Measurements from ENCODE around the gene SMPD1.

The SMPD1 gene

DNA sequence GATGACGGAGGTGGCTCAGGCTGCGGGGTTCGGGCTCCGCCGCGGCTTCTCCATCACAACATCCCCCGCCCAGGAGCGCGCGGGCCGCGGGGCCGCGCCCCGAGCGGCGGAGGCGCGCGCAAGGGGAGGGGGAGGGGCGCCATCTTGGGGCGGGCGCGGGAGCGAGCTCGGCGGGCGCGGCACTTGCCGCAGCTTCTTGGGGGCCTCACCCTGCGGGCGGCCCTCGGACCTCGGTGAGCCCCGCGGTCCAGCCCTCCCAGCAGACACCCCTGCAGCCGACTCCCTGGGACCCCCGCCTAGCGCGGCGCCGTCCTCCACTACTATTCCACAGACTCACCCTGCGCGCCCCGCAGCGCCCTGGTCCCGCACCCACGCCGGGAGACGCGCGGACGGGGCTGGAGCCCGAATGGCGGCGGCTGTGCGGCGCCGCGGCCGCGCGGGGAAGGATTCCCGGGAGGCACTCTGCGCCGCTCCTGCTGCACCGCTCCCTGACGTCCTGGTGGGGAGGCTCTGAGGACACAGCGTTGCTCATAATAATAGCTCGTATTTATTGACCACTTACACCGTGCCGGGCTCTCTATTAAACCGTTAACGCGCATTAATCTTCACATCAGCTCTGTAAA is 28.8 kb downstream of the SMPD1 start, which contains the start of gene APBB1:
APBB1 (minus strand) TSS at position 86 of the 623 bp plus-strand sequence. CDS start 7,747 bp downstream, outside the sequence.
- peak within 1 kb of the TSS; percentile 83 to 85 for H3K4me3 ChIP-seq (ENCODE audit: low read depth in 1 of 2, low read length in 2 of 2)
- no peaks in the 10 kb centered on the region for H3K36me3 ChIP-seq (ENCODE audit: control insufficient read depth in 1 of 2, insufficient read depth in 2 of 2, low read length in 2 of 2)
- H3K27me3 ChIP-seq (ENCODE audit: low read depth, low read length) = no peaks in the 10 kb centered on the region
- peaks cover 10 to 25% of the 10 kb centered on the region in 2 donors for H3K4me1 ChIP-seq (ENCODE audit: control insufficient read depth in 1 of 2, insufficient read depth in 2 of 2, low read length in 2 of 2)
- no peaks in the 10 kb centered on the region for H3K9me3 ChIP-seq (ENCODE audit: control insufficient read depth in 1 of 2, low read length in 2 of 2)
- H3K27ac ChIP-seq (ENCODE audit: low read length) = peak within 1 kb of the TSS; percentile 75

DNA sequence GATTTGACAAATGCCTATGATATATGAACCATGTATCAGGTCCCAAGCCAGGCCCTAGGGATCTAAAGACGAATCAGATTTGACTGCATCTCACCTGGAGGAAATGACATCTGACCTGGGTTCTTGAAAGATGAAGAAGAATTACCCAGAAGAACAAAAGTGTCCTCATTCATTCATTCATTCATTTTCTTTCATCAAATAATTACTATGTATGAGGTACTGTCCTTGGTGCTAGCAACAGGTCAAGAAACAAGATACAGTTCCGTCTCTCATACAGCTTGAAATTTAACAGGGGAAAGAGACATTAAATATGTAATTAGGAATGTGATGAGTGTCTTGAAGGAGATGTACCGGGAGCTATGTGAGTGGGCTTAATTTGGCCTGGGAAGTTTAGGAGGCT is 30.4 kb downstream of the SMPD1 start:
- no peaks in the 10 kb centered on the region for H3K9me3 ChIP-seq (ENCODE audit: control insufficient read depth in 1 of 2, low read length in 2 of 2)
- H3K36me3 ChIP-seq (ENCODE audit: control insufficient read depth in 1 of 2, insufficient read depth in 2 of 2, low read length in 2 of 2) = no peaks in the 10 kb centered on the region
- H3K4me3 ChIP-seq (ENCODE audit: low read depth in 1 of 2, low read length in 2 of 2) = no peak overlapping the region
- H3K4me1 ChIP-seq (ENCODE audit: control insufficient read depth in 1 of 2, insufficient read depth in 2 of 2, low read length in 2 of 2) = peaks cover 10 to 23% of the 10 kb centered on the region in 2 donors
- H3K27me3 ChIP-seq (ENCODE audit: low read depth, low read length) = no peaks in the 10 kb centered on the region
- no peak overlapping the region for H3K27ac ChIP-seq (ENCODE audit: low read length)

DNA sequence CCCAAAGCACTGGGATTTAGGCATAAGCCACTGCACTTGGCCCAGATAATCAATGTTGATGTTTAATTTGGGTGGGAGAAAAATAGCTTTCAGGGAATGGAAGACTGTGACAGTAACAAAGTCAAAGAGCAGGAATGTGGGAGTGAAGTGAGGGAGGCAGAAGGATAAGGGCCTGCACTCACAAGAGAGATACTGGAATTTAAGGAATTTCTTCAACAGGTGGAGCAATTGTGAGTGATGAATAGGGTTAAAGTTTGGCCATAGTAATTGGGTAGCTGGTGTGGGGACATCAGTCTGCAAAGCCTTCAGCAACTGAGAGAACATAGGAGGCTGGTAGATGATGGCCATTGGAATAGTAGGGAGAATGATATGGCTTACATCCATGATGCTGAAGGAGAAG is 37.2 kb downstream of the SMPD1 start:
- H3K4me1 ChIP-seq (ENCODE audit: control insufficient read depth in 1 of 2, insufficient read depth in 2 of 2, low read length in 2 of 2) = no peaks in the 10 kb centered on the region
- H3K4me3 ChIP-seq (ENCODE audit: low read depth in 1 of 2, low read length in 2 of 2) = no peak overlapping the region
- H3K27me3 ChIP-seq (ENCODE audit: low read depth, low read length) = no peaks in the 10 kb centered on the region
- no peaks in the 10 kb centered on the region for H3K9me3 ChIP-seq (ENCODE audit: control insufficient read depth in 1 of 2, low read length in 2 of 2)
- no peaks in the 10 kb centered on the region for H3K36me3 ChIP-seq (ENCODE audit: control insufficient read depth in 1 of 2, insufficient read depth in 2 of 2, low read length in 2 of 2)
- H3K27ac ChIP-seq (ENCODE audit: low read length) = no peak overlapping the region

DNA sequence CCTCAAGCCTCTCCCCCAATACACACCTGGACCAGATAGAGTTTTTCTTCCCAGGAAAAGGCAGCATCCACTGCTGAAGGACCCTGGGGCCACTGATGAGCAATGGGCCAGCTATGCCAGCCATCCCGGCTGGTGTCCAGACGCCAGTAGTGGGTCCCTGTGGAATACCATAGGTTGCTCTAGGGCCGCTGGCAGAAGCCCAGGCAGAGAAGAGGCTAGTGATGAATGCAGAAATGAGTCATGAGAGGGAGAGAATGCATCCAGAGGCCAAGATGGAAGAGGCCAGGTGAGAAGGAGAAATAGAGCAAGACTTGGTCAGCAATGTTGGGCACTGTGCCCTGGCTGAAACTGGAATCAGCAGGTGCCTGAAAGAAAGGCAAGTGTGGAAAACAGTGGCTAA is 41.6 kb downstream of the SMPD1 start:
- Histone ChIP-seq H3K36me3 (ENCODE audit: control insufficient read depth in 1 of 2, insufficient read depth in 2 of 2, low read length in 2 of 2) (no peaks in the 10 kb centered on the region), H3K4me3 (ENCODE audit: low read depth in 1 of 2, low read length in 2 of 2) (no peak overlapping the region), H3K27me3 (ENCODE audit: low read depth, low read length) (no peaks in the 10 kb centered on the region), H3K4me1 (ENCODE audit: control insufficient read depth in 1 of 2, insufficient read depth in 2 of 2, low read length in 2 of 2) (no peaks in the 10 kb centered on the region), H3K9me3 (ENCODE audit: control insufficient read depth in 1 of 2, low read length in 2 of 2) (no peaks in the 10 kb centered on the region), H3K27ac (ENCODE audit: low read length) (no peak overlapping the region)

DNA sequence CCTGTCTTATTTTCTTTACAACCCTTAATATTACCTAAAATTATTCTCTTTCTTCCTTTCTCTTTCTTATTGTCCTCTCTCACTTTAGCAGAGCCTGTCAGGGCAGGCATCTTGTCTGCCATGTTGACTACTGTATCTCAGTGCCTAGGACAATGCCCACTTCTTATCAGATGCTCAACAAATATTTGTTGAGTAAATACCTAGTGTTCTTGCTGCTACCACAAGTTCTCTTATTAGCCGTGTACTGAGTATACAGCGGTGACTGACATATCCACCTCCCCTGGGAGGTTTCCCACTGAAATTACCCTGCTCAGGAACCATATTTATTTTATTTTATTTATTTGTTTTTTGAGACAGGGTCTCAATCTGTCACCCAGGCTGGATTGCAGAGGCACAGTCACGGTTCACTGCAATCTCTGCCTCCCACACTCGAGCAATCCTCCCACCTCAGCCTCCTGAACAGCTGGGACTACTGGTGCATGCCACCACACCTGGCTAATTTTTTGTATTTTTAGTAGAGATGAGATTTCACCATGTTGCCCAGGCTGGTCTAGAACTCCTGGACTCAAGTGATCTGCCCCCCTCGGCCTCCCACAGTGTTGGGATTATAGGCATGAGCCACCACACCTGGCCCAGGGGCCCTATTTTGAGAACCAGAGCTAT is 43.9 kb downstream of the SMPD1 start:
- Histone ChIP-seq H3K27me3 (ENCODE audit: low read depth, low read length) (no peaks in the 10 kb centered on the region), H3K36me3 (ENCODE audit: control insufficient read depth in 1 of 2, insufficient read depth in 2 of 2, low read length in 2 of 2) (no peaks in the 10 kb centered on the region), H3K4me3 (ENCODE audit: low read depth in 1 of 2, low read length in 2 of 2) (no peak overlapping the region), H3K4me1 (ENCODE audit: control insufficient read depth in 1 of 2, insufficient read depth in 2 of 2, low read length in 2 of 2) (no peaks in the 10 kb centered on the region), H3K27ac (ENCODE audit: low read length) (no peak overlapping the region), H3K9me3 (ENCODE audit: control insufficient read depth in 1 of 2, low read length in 2 of 2) (no peaks in the 10 kb centered on the region)

DNA sequence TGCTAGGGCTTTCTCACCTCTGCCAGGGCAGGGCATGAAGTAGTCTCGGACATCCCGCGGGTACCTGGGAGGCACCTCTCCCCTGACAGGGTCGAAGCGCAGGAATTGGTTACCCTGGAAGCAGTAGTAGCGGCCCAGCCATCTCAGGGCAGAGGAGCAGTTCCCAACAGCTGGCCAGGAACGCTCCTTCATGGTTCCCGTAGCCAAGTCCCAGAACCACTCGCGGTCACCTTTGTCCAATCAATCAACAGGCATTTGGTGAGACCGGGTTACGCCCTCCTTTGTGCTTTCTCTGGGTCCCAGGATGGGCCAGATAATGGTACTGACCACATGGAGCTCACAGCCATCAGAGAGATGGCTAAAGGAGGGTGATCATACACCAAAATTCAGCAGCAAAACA is 47.1 kb downstream of the SMPD1 start:
- no peaks in the 10 kb centered on the region for H3K4me1 ChIP-seq (ENCODE audit: control insufficient read depth in 1 of 2, insufficient read depth in 2 of 2, low read length in 2 of 2)
- H3K27ac ChIP-seq (ENCODE audit: low read length) = no peak overlapping the region
- no peaks in the 10 kb centered on the region for H3K36me3 ChIP-seq (ENCODE audit: control insufficient read depth in 1 of 2, insufficient read depth in 2 of 2, low read length in 2 of 2)
- no peak overlapping the region for H3K4me3 ChIP-seq (ENCODE audit: low read depth in 1 of 2, low read length in 2 of 2)
- no peaks in the 10 kb centered on the region for H3K27me3 ChIP-seq (ENCODE audit: low read depth, low read length)
- H3K9me3 ChIP-seq (ENCODE audit: control insufficient read depth in 1 of 2, low read length in 2 of 2) = no peaks in the 10 kb centered on the region

DNA sequence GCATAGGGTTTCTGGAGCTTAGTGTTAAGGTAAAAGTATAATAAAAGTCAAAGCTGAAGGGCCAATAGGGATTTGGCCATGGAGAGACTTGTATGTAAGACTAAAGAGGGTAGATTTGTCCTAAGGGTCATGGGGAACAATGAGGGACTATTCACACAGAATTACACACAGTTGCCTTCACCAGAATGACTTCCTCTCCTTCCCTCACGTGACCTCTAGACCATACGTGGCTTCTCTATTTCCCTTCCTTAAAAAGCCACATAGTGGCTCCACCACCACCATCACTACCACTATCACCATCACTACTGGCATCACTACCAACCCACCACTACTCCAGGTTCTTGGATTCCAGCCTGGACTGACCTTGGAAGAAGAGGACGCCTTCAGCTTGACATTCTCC is 47.7 kb downstream of the SMPD1 start:
- no peak overlapping the region for H3K4me3 ChIP-seq (ENCODE audit: low read depth in 1 of 2, low read length in 2 of 2)
- no peak overlapping the region for H3K27ac ChIP-seq (ENCODE audit: low read length)
- no peaks in the 10 kb centered on the region for H3K4me1 ChIP-seq (ENCODE audit: control insufficient read depth in 1 of 2, insufficient read depth in 2 of 2, low read length in 2 of 2)
- H3K9me3 ChIP-seq (ENCODE audit: control insufficient read depth in 1 of 2, low read length in 2 of 2) = no peaks in the 10 kb centered on the region
- no peaks in the 10 kb centered on the region for H3K36me3 ChIP-seq (ENCODE audit: control insufficient read depth in 1 of 2, insufficient read depth in 2 of 2, low read length in 2 of 2)
- H3K27me3 ChIP-seq (ENCODE audit: low read depth, low read length) = no peaks in the 10 kb centered on the region

DNA sequence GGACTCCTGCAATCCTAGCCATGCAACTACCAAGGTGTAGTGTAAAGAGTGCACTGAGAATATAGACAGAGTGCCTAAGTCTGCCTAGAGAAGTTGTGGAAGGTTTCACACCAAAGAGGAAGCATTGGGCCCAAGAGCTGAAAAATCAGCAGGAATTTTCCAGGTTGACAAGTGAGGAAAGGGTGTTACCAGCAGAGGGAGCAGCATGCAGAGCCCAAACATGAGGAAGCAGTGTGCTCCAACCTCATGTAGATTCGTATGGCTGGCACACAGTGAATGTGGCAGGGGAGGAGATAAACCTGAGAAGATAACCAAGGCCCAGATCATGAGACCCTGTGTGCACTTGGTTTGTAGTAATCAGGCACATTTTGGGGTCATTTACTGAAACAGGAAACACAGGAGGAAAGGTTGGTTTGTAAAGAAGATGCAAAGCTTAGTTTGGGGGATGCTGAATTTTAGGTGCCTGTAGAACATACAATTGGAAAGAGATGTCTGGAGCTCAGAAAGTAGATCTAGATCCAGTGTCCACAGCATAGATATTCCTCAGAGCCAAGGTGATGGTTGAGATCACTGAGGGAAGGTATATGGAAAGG is 48.8 kb downstream of the SMPD1 start:
- Histone ChIP-seq H3K9me3 (ENCODE audit: control insufficient read depth in 1 of 2, low read length in 2 of 2) (no peaks in the 10 kb centered on the region), H3K4me3 (ENCODE audit: low read depth in 1 of 2, low read length in 2 of 2) (no peak overlapping the region), H3K27me3 (ENCODE audit: low read depth, low read length) (no peaks in the 10 kb centered on the region), H3K27ac (ENCODE audit: low read length) (no peak overlapping the region), H3K4me1 (ENCODE audit: control insufficient read depth in 1 of 2, insufficient read depth in 2 of 2, low read length in 2 of 2) (no peaks in the 10 kb centered on the region), H3K36me3 (ENCODE audit: control insufficient read depth in 1 of 2, insufficient read depth in 2 of 2, low read length in 2 of 2) (no peaks in the 10 kb centered on the region)

DNA sequence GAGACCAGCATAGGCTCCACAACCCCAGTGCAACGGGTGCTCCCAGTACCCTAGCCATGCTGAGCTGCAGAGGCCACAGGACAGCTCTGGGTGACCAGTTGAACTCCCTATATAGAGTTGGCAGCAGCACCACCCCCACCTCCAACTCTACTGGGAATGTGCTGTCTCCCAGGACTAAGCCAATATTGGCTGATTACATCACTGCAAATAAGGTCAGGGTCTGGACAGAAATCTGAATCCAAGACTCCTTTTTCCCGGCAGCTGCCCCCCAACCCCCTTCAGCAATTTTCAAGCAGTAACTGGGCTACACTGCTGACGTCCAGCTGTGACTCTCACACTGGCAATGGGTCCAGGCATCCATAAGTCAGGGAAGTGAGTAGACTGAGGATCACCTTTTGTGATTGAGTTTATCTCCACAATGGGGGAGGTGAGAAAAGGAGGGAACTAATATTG is 50.7 kb downstream of the SMPD1 start, which contains the start of gene HPX:
HPX (minus strand) TSS at position 82 of the 453 bp plus-strand sequence; CDS start at position 58, 24 bp downstream.
- Histone ChIP-seq H3K4me1 (ENCODE audit: control insufficient read depth in 1 of 2, insufficient read depth in 2 of 2, low read length in 2 of 2) (no peaks in the 10 kb centered on the region), H3K27me3 (ENCODE audit: low read depth, low read length) (no peaks in the 10 kb centered on the region), H3K4me3 (ENCODE audit: low read depth in 1 of 2, low read length in 2 of 2) (no peak within 1 kb of the TSS), H3K27ac (ENCODE audit: low read length) (no peak within 1 kb of the TSS), H3K9me3 (ENCODE audit: control insufficient read depth in 1 of 2, low read length in 2 of 2) (no peaks in the 10 kb centered on the region), H3K36me3 (ENCODE audit: control insufficient read depth in 1 of 2, insufficient read depth in 2 of 2, low read length in 2 of 2) (no peaks in the 10 kb centered on the region)

DNA sequence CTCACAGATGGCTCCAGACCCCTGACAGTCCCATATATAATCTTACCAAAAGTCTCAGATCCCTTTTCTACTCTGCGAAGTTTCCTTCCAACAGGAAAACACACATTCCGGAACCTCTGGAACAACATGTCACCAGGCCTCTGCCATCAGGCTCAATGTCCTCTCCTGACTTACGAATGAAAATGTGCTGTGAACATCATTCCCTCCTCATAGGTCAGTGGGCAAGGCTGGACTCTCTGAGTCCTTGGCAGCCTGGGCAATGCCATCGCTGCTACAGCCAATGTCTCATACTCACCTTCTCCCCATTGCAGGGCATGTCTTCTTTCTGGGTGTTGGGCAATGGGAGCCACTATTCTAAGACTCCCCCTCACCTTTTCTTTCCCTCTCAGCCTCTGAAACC is 52.2 kb downstream of the SMPD1 start:
- Histone ChIP-seq H3K27ac (ENCODE audit: low read length) (no peak overlapping the region), H3K36me3 (ENCODE audit: control insufficient read depth in 1 of 2, insufficient read depth in 2 of 2, low read length in 2 of 2) (no peaks in the 10 kb centered on the region), H3K9me3 (ENCODE audit: control insufficient read depth in 1 of 2, low read length in 2 of 2) (no peaks in the 10 kb centered on the region)

DNA sequence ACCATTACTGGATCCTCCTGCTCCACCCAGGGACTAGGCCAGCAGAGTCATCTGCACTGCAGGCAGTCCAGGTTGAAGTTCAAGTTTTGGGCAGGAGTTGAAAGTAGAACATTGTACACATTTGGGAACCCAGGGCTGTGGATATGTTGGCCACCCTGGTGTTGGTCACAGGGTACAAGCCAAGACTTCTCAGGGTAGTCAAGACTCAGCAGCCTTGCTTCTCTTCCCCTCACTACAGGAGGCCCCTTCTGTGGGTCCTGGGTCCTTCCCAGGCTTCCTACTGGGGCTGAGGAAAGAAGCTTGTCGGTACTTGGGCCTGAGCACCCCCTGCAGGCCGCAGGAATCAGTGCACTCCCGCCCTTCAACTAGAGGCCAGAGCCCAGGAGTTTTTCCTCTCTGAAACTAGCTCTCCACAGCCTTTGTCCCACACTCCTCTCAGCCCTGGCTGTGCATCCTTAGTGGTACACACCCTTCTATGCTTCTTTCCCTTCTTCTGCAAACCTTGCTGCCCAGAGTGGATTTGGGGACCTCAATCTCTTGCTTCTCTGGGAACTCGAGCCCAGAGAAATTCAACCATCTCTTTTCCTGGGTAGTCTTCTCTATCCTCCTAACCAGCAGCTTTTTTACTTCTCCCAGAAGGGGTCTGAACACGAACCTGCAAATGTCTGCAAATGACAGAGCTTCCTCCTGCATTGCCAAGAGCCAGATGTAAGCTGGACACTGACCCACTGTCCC is 53.2 kb downstream of the SMPD1 start:
- Histone ChIP-seq H3K27ac (ENCODE audit: low read length) (no peak overlapping the region), H3K9me3 (ENCODE audit: control insufficient read depth in 1 of 2, low read length in 2 of 2) (no peaks in the 10 kb centered on the region), H3K4me3 (ENCODE audit: low read depth in 1 of 2, low read length in 2 of 2) (no peak overlapping the region), H3K36me3 (ENCODE audit: control insufficient read depth in 1 of 2, insufficient read depth in 2 of 2, low read length in 2 of 2) (peaks cover 0 to under 1% of the 10 kb centered on the region in 2 donors), H3K4me1 (ENCODE audit: control insufficient read depth in 1 of 2, insufficient read depth in 2 of 2, low read length in 2 of 2) (no peaks in the 10 kb centered on the region), H3K27me3 (ENCODE audit: low read depth, low read length) (no peaks in the 10 kb centered on the region)

More for the DNA sequence above, 52.2 kb downstream of the SMPD1 start:
- no peaks in the 10 kb centered on the region for H3K4me1 ChIP-seq (ENCODE audit: control insufficient read depth in 1 of 2, insufficient read depth in 2 of 2, low read length in 2 of 2)
- no peaks in the 10 kb centered on the region for H3K27me3 ChIP-seq (ENCODE audit: low read depth, low read length)
- H3K4me3 ChIP-seq (ENCODE audit: low read depth in 1 of 2, low read length in 2 of 2) = no peak overlapping the region
